OCI-LY7 (cell line): ENCODE results near the gene MGAT5B. TPM values are rescaled to one million over a fixed set of nuclear protein-coding genes. Genes with fewer than 3 reads are reported as not detected.

Experiments
- BruUV-seq: library from RNA; stranded (reverse); fragments of 400-500 nt; replicated peaks from 2 replicates; lab custom pipeline; 2021; lab: Mats Ljungman, UMichigan
- CTCF ChIA-PET: fragments of 300-600 bp; sonication (Branson Sonifier 250); formaldehyde crosslinking; loops from one replicate; lab custom pipeline; 2022; ENCODE audit warnings: antibody characterized with exemption; ENCODE audit not compliant: unreplicated experiment; lab: Charles Lee
- POLR2A ChIA-PET: fragments of 300-600 bp; sonication (Branson Sonifier 250); formaldehyde crosslinking; loops from one replicate; lab custom pipeline; 2022; ENCODE audit warnings: antibody characterized with exemption; lab: Charles Lee
- DNase-seq: peaks from one replicate; pipeline ENCODE4 v3.0.0-alpha.2; 2015; ENCODE audit warnings: low spot score
- H2AFZ ChIP-seq: fragments of 200-600 bp; sonication (generic), shearing (Covaris generic); 2 replicates; pipeline ENCODE4 v1.6.1; 2014; ENCODE audit warnings: mild to moderate bottlenecking, antibody characterized with exemption, low read length, moderate library complexity
- H3K27ac ChIP-seq: fragments of 200-600 bp; sonication (generic); 2 replicates; pipeline ENCODE4 v1.5.1; 2014; ENCODE audit warnings: mixed run types, low read depth, mild to moderate bottlenecking, moderate library complexity, low read length, inconsistent platforms; ENCODE audit not compliant: poor library complexity, severe bottlenecking
- H3K36me3 ChIP-seq: fragments of 200-600 bp; sonication (generic); 2 replicates; pipeline ENCODE4 v1.6.1; 2014; ENCODE audit warnings: mild to moderate bottlenecking, antibody characterized with exemption, low read length, moderate library complexity, mixed read lengths; ENCODE audit not compliant: insufficient read depth
- H3K4me1 ChIP-seq: fragments of 200-600 bp; sonication (generic); 2 replicates; pipeline ENCODE4 v1.5.1; 2014; ENCODE audit warnings: mild to moderate bottlenecking, low read length; ENCODE audit not compliant: insufficient read depth, poor library complexity, severe bottlenecking
- H3K4me2 ChIP-seq: fragments of 200-600 bp; sonication (generic); 2 replicates; pipeline ENCODE4 v1.6.1; 2014; ENCODE audit warnings: mild to moderate bottlenecking, low read length
- H3K4me3 ChIP-seq: fragments of 200-600 bp; sonication (generic); 2 replicates; pipeline ENCODE4 v1.5.1; 2014; ENCODE audit warnings: mild to moderate bottlenecking, low read depth, low read length; ENCODE audit not compliant: poor library complexity, severe bottlenecking
- H3K79me2 ChIP-seq: fragments of 200-600 bp; sonication (generic); 2 replicates; pipeline ENCODE4 v1.6.1; 2016; ENCODE audit warnings: low read depth, mild to moderate bottlenecking, low read length, moderate library complexity, mixed read lengths; ENCODE audit not compliant: insufficient read depth
- H3K9me2 ChIP-seq: fragments of 200-600 bp; sonication (generic); 2 replicates; pipeline ENCODE4 v1.6.1; 2016; ENCODE audit warnings: mild to moderate bottlenecking, low read length, mixed read lengths; ENCODE audit not compliant: insufficient read depth
- H3K9me3 ChIP-seq: fragments of 200-600 bp; sonication (generic); 2 replicates; pipeline ENCODE4 v1.6.1; 2014; ENCODE audit warnings: mild to moderate bottlenecking, mixed run types, low read length, mixed read lengths
- H4K20me1 ChIP-seq: fragments of 200-600 bp; sonication (generic); 2 replicates; pipeline ENCODE4 v1.6.1; 2014; ENCODE audit warnings: mild to moderate bottlenecking, antibody characterized with exemption, low read length, moderate library complexity, mixed read lengths; ENCODE audit not compliant: insufficient read depth
- CTCF ChIP-seq: fragments of 200-600 bp; sonication (generic); conservative IDR thresholded peaks from 2 replicates; pipeline ENCODE4 v1.5.1; 2014; ENCODE audit warnings: mild to moderate bottlenecking, antibody characterized with exemption, low read length, moderate library complexity, mixed read lengths
- EZH2phosphoT487 ChIP-seq: fragments of 200-600 bp; sonication (generic); IDR thresholded peaks from 2 replicates; pipeline ENCODE4 v1.6.1; 2018; ENCODE audit warnings: low read depth, borderline replicate concordance, mild to moderate bottlenecking, mixed run types, antibody characterized with exemption, low read length, moderate library complexity, mixed read lengths
- intact Hi-C: fragments of 100-400 bp; cut with micrococcal nuclease; formaldehyde crosslinking; loops from one replicate; pipeline ENCODE4 v1.10.0; 2022; ENCODE audit not compliant: unreplicated experiment
- total RNA-seq, 2 experiments: library from RNA; depleted of rRNA in 1 of 2; stranded (reverse); fragments of >200 nt in 1 of 2; shearing (Covaris generic) in 1 of 2; gene quantifications; 2 replicates each; pipeline ENCODE4 v1.2.3, GENCODE V29; 2014 to 2022

Gene MGAT5B
- total RNA-seq, 2 experiments from 2014 or later, result 1.4 to 2.5 TPM

GRCh38 chr17:76947771-76948170 lies 79.6 kb downstream of the MGAT5B start:
- Histone ChIP-seq H3K4me2 (no peak overlapping the region), H3K9me3 (no peaks in the 10 kb centered on the region), H2AFZ (no peak overlapping the region), H3K9me2 (no peaks in the 10 kb centered on the region), H3K79me2 (no peaks in the 10 kb centered on the region), H3K36me3 (no peaks in the 10 kb centered on the region), H3K4me1 (no peaks in the 10 kb centered on the region), H4K20me1 (no peaks in the 10 kb centered on the region), H3K4me3 (no peak overlapping the region), H3K27ac (no peak overlapping the region)
- POLR2A ChIA-PET, result interaction anchor here (0.6 kb wide), 1 partner anchor 104 kb away, joined by 4 read pairs; no protein-coding TSS in a partner anchor
- TF ChIP-seq CTCF (no peak), EZH2phosphoT487 (no peak)
- BruUV-seq, result no TSS peak
- CTCF ChIA-PET, result no interaction called here
- intact Hi-C loops, result no loop called here
- no peak for DNase-seq

- no peak for DNase-seq
- no peak overlapping the region for H3K27ac ChIP-seq
- CTCF ChIA-PET, result no interaction called here
- no peak for TF ChIP-seq CTCF
- TF ChIP-seq EZH2phosphoT487, result no peak
- H3K4me1 ChIP-seq, result no peaks in the 10 kb centered on the region
- POLR2A ChIA-PET, result interaction anchor here (0.6 kb wide), 1 partner anchor 104 kb away, joined by 4 read pairs; no protein-coding TSS in a partner anchor
- no peaks in the 10 kb centered on the region for H3K79me2 ChIP-seq
- no peak overlapping the region for H3K4me3 ChIP-seq
- H4K20me1 ChIP-seq, result no peaks in the 10 kb centered on the region
- H3K9me2 ChIP-seq, result no peaks in the 10 kb centered on the region
- no peaks in the 10 kb centered on the region for H3K9me3 ChIP-seq
- no peaks in the 10 kb centered on the region for H3K36me3 ChIP-seq
- no peak overlapping the region for H2AFZ ChIP-seq
- no TSS peak for BruUV-seq
- H3K4me2 ChIP-seq, result no peak overlapping the region
- intact Hi-C loops, result no loop called here
Observed at GRCh38 chr17:76948301-76948700, 80.1 kb downstream of the MGAT5B start.

GRCh38 chr17:76948726-76949342 lies 80.6 kb downstream of the MGAT5B start:
- no peaks in the 10 kb centered on the region for H4K20me1 ChIP-seq
- no peak overlapping the region for H2AFZ ChIP-seq
- no peak for DNase-seq
- no peak overlapping the region for H3K4me3 ChIP-seq
- TF ChIP-seq CTCF, result no peak
- TF ChIP-seq EZH2phosphoT487, result no peak
- ChIA-PET POLR2A (no interaction called here), CTCF (no interaction called here)
- H3K9me3 ChIP-seq, result no peaks in the 10 kb centered on the region
- H3K4me1 ChIP-seq, result no peaks in the 10 kb centered on the region
- intact Hi-C loops, result no loop called here
- H3K27ac ChIP-seq, result no peak overlapping the region
- no peak overlapping the region for H3K4me2 ChIP-seq
- H3K36me3 ChIP-seq, result no peaks in the 10 kb centered on the region
- BruUV-seq, result no TSS peak
- H3K79me2 ChIP-seq, result no peaks in the 10 kb centered on the region
- no peaks in the 10 kb centered on the region for H3K9me2 ChIP-seq
